ENCODE results near the gene WWTR1. TPM values are rescaled to one million over a fixed set of nuclear protein-coding genes. Genes with fewer than 3 reads are reported as not detected.
A peak's percentile ranks its signal among the peaks of the same experiment; 100 is the strongest.

Gene WWTR1
- total RNA-seq, 2 experiments from 2014 or later: 0.40 to 0.63 TPM

GRCh38 chr3:149657321-149657925, 402 bp downstream of the WWTR1 start:
- H3K4me3 Mint-ChIP-seq: peak overlapping the region; percentile 74
- H3K27me3 Mint-ChIP-seq: peaks cover 52% of the 10 kb centered on the region
- DNase-seq (peak; percentile 6), ATAC-seq (peak; percentile 68)
- ChIA-PET POLR2A (no interaction called here), CTCF (interaction anchor here (1.5 to 2.0 kb wide), 3 partner anchors 10 to 94 kb away, joined by 3 to 11 read pairs (median 6); no protein-coding TSS in a partner anchor)
- H3K9me3 Mint-ChIP-seq: no peaks in the 10 kb centered on the region
- TF ChIP-seq CTCF (IDR thresholded peaks at IDR 0.05): no peak
- H3K27ac Mint-ChIP-seq: no peak overlapping the region
- no peaks in the 10 kb centered on the region for H3K36me3 Mint-ChIP-seq (ENCODE audit: low read depth)
- peaks cover 10% of the 10 kb centered on the region for H3K4me1 Mint-ChIP-seq (ENCODE audit: low read depth)
- intact Hi-C loops (cut with micrococcal nuclease): no loop called here

- POLR2A ChIA-PET: no interaction called here
- intact Hi-C loops (cut with micrococcal nuclease): no loop called here
- Mint-ChIP-seq H3K9me3 (no peaks in the 10 kb centered on the region), H3K27me3 (peaks cover 55% of the 10 kb centered on the region), H3K4me3 (no peak overlapping the region), H3K4me1 (ENCODE audit: low read depth) (peaks cover 10% of the 10 kb centered on the region), H3K27ac (no peak overlapping the region), H3K36me3 (ENCODE audit: low read depth) (no peaks in the 10 kb centered on the region)
- no peak for ATAC-seq
- CTCF ChIA-PET: interaction anchor here (1.4 kb wide), 1 partner anchor 18 kb away, joined by 4 read pairs; no protein-coding TSS in a partner anchor
- no peak for TF ChIP-seq CTCF (IDR thresholded peaks at IDR 0.05)
- no peak for DNase-seq
These were observed 1.8 kb downstream of the WWTR1 start for GRCh38 chr3:149655826-149656574.

GRCh38 chr3:149654188-149654601, 3.6 kb downstream of the WWTR1 start:
- H3K36me3 Mint-ChIP-seq (ENCODE audit: low read depth): no peaks in the 10 kb centered on the region
- DNase-seq (no peak), ATAC-seq (no peak)
- no peak for TF ChIP-seq CTCF (IDR thresholded peaks at IDR 0.05)
- intact Hi-C loops (cut with micrococcal nuclease): no loop called here
- peaks cover 45% of the 10 kb centered on the region for H3K27me3 Mint-ChIP-seq
- peaks cover 10% of the 10 kb centered on the region for H3K4me1 Mint-ChIP-seq (ENCODE audit: low read depth)
- POLR2A ChIA-PET: no interaction called here
- CTCF ChIA-PET: interaction anchor here (1.5 kb wide), 1 partner anchor 118 kb away, joined by 6 read pairs; no protein-coding TSS in a partner anchor
- H3K4me3 Mint-ChIP-seq: no peak overlapping the region
- peak overlapping the region; percentile 36 for H3K27ac Mint-ChIP-seq
- H3K9me3 Mint-ChIP-seq: no peaks in the 10 kb centered on the region

GRCh38 chr3:149653564-149653963, 4.3 kb downstream of the WWTR1 start:
- no peak overlapping the region for H3K4me3 Mint-ChIP-seq
- ChIA-PET POLR2A (no interaction called here), CTCF (interaction anchor here (1.5 kb wide), 1 partner anchor 118 kb away, joined by 6 read pairs; no protein-coding TSS in a partner anchor)
- H3K9me3 Mint-ChIP-seq: no peaks in the 10 kb centered on the region
- no peaks in the 10 kb centered on the region for H3K36me3 Mint-ChIP-seq (ENCODE audit: low read depth)
- H3K27ac Mint-ChIP-seq: no peak overlapping the region
- DNase-seq (no peak), ATAC-seq (no peak)
- H3K27me3 Mint-ChIP-seq: peaks cover 40% of the 10 kb centered on the region
- H3K4me1 Mint-ChIP-seq (ENCODE audit: low read depth): peaks cover 7% of the 10 kb centered on the region
- no peak for TF ChIP-seq CTCF (IDR thresholded peaks at IDR 0.05)
- intact Hi-C loops (cut with micrococcal nuclease): no loop called here

GRCh38 chr3:149653136-149653535, 4.7 kb downstream of the WWTR1 start:
- peaks cover 5% of the 10 kb centered on the region for H3K4me1 Mint-ChIP-seq (ENCODE audit: low read depth)

More at GRCh38 chr3:149653136-149653535, 4.7 kb downstream of the WWTR1 start:
- no peak overlapping the region for H3K27ac Mint-ChIP-seq
- no peak overlapping the region for H3K4me3 Mint-ChIP-seq
- ChIA-PET CTCF (interaction anchor here (1.5 kb wide), 1 partner anchor 119 kb away, joined by 6 read pairs; no protein-coding TSS in a partner anchor), POLR2A (no interaction called here)
- DNase-seq: no peak
- no peak for ATAC-seq
- TF ChIP-seq CTCF (IDR thresholded peaks at IDR 0.05): no peak
- H3K9me3 Mint-ChIP-seq: no peaks in the 10 kb centered on the region
- H3K27me3 Mint-ChIP-seq: peaks cover 39% of the 10 kb centered on the region
- no peaks in the 10 kb centered on the region for H3K36me3 Mint-ChIP-seq (ENCODE audit: low read depth)
- intact Hi-C loops (cut with micrococcal nuclease): no loop called here

Data from activated CD8-positive, alpha-beta T cell treated with anti-CD3 and anti-CD28 coated beads for 36 hours (primary cell).